Breast epithelium (tissue), 4 donors: ENCODE measurements around the gene TK1. TPM values are rescaled to one million over a fixed set of nuclear protein-coding genes. Genes with fewer than 3 reads are reported as not detected.

ENCODE experiments used
- DNase-seq, 2 donors: peaks; one replicate each; pipeline ENCODE4 v3.0.0-alpha.2; 2019; ENCODE audit warnings: low spot score in 2 of 2
- H3K27ac ChIP-seq, 2 donors: fragments of 200-600 bp; sonication (generic) in 1 of 2; one replicate each; pipeline ENCODE4 v1.5.1; 2016 to 2019; ENCODE audit warnings: mild to moderate bottlenecking in 1 of 2
- H3K27me3 ChIP-seq, 2 donors: fragments of 200-600 bp; sonication (generic) in 1 of 2; one replicate each; pipeline versions ENCODE4 v1.5.1 to v1.6.0; 2017 to 2019; ENCODE audit warnings: control low read depth in 1 of 2, mild to moderate bottlenecking in 1 of 2
- H3K36me3 ChIP-seq: fragments of 200-600 bp; one replicate; pipeline ENCODE4 v1.5.1; 2019
- H3K4me1 ChIP-seq, 2 donors: fragments of 200-600 bp; sonication (generic); one replicate each; pipeline ENCODE4 v1.5.1; 2016 to 2019; ENCODE audit warnings: control low read depth in 1 of 2
- H3K4me3 ChIP-seq, 3 donors: fragments of 200-600 bp; sonication (generic); 1 replicate in 2 of 3; 2 replicates in 1 of 3; pipeline ENCODE4 v1.5.1; 2016 to 2019; ENCODE audit warnings: mild to moderate bottlenecking in 3 of 3, moderate library complexity in 2 of 3
- H3K9me3 ChIP-seq, 2 donors: fragments of 200-600 bp; sonication (generic) in 1 of 2; one replicate each; pipeline ENCODE4 v1.5.1; 2016 to 2019; ENCODE audit warnings: control low read depth in 1 of 2
- CTCF ChIP-seq, 3 donors: fragments of 450-650 bp; IDR thresholded peaks; one replicate each; pipeline ENCODE4 v1.5.1; 2016 to 2017; ENCODE audit warnings: antibody characterized with exemption in 3 of 3, mild to moderate bottlenecking in 3 of 3, moderate library complexity in 3 of 3
- POLR2A ChIP-seq: fragments of 450-650 bp; IDR thresholded peaks from one replicate; pipeline ENCODE4 v1.6.1; 2016; ENCODE audit warnings: antibody characterized with exemption, mild to moderate bottlenecking, moderate library complexity
- POLR2AphosphoS5 ChIP-seq, 3 donors: sonication (generic); formaldehyde crosslinking; IDR thresholded peaks; one replicate each; pipeline ENCODE4 v1.6.1; 2017; ENCODE audit warnings: antibody characterized with exemption in 3 of 3
- intact Hi-C: fragments of 100-400 bp; cut with DNase I; formaldehyde crosslinking; loops from one replicate; pipeline ENCODE4 v1.15.1; 2023; ENCODE audit warnings: low total_unique reads
- total RNA-seq, 3 donors: library from RNA; depleted of rRNA; stranded (reverse); fragments of >200 nt; gene quantifications; one replicate each; pipeline ENCODE4 v1.1.0, GENCODE V29; 2016

TK1 gene
- total RNA-seq, 3 donors from 2014 or later, result 2.6 to 5.6 (median 3.7) TPM

DNA sequence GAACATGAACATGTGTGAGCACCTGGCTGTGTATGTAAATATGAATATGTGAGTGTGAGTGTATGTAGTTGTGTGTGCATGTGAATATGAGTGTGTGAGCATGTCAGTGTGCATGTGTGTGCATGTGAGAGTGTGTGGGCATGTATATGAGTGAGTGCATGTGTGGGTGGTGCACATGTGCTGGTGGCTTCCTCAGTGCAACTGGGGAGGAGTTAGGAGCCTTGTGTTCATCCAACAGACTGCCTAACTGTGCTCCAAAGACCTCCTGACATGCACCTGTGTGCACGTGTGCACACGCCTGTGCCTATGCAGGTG is 46.0 kb upstream of the TK1 start:
- H3K36me3 ChIP-seq, result no peaks in the 10 kb centered on the region
- no peak for TF ChIP-seq POLR2AphosphoS5 (IDR thresholded peaks at IDR 0.05)
- TF ChIP-seq POLR2A, result no peak
- no peak for TF ChIP-seq CTCF (IDR thresholded peaks at IDR 0.05)
- no peaks in the 10 kb centered on the region for H3K4me1 ChIP-seq
- H3K27ac ChIP-seq, result no peak overlapping the region
- peaks cover 5 to 24% of the 10 kb centered on the region in 2 donors for H3K27me3 ChIP-seq
- intact Hi-C loops, result loop anchor here (10.0 kb wide), 1 partner anchor 1622 kb away; no protein-coding TSS in a partner anchor
- H3K9me3 ChIP-seq, result no peaks in the 10 kb centered on the region
- DNase-seq, result no peak
- H3K4me3 ChIP-seq, result no peak overlapping the region

- H3K27me3 ChIP-seq, result peaks cover 5 to 24% of the 10 kb centered on the region in 2 donors
- no peak overlapping the region for H3K27ac ChIP-seq
- no peak for TF ChIP-seq POLR2AphosphoS5 (IDR thresholded peaks at IDR 0.05)
- TF ChIP-seq CTCF (IDR thresholded peaks at IDR 0.05), result no peak
- no peak for TF ChIP-seq POLR2A
- no peaks in the 10 kb centered on the region for H3K36me3 ChIP-seq
- no peaks in the 10 kb centered on the region for H3K9me3 ChIP-seq
- H3K4me3 ChIP-seq, result peak overlapping the region in 1 of 3 donors; percentile 54
- no peaks in the 10 kb centered on the region for H3K4me1 ChIP-seq
- intact Hi-C loops, result loop anchor here (10.0 kb wide), 1 partner anchor 1623 kb away; no protein-coding TSS in a partner anchor
- DNase-seq, result no peak
Observed at GRCh38 chr17:78231991-78232858, 45.4 kb upstream of the TK1 start.

GRCh38 chr17:78230996-78231935 is 44.4 kb upstream of the TK1 start, which contains the start of gene TMEM235:
TSS of gene TMEM235 (plus strand) at chr17:78231631. CDS start at chr17:78232024, 393 bp downstream.
- TF ChIP-seq POLR2AphosphoS5 (IDR thresholded peaks at IDR 0.05) (no peak), CTCF (IDR thresholded peaks at IDR 0.05) (no peak), POLR2A (no peak)
- intact Hi-C loops, result loop anchor here (10.0 kb wide), 1 partner anchor 1624 kb away; no protein-coding TSS in a partner anchor
- Histone ChIP-seq H3K27me3 (peaks cover 5 to 24% of the 10 kb centered on the region in 2 donors), H3K4me1 (no peaks in the 10 kb centered on the region), H3K27ac (no peak within 1 kb of the TSS), H3K9me3 (no peaks in the 10 kb centered on the region), H3K4me3 (peak within 1 kb of the TSS in 1 of 3 donors; percentile 54), H3K36me3 (no peaks in the 10 kb centered on the region)
- DNase-seq, result no peak

GRCh38 chr17:78230252-78230962 is 43.6 kb upstream of the TK1 start:
- Histone ChIP-seq H3K4me1 (no peaks in the 10 kb centered on the region), H3K36me3 (no peaks in the 10 kb centered on the region), H3K4me3 (no peak overlapping the region), H3K27ac (no peak overlapping the region), H3K9me3 (no peaks in the 10 kb centered on the region), H3K27me3 (peaks cover 5 to 24% of the 10 kb centered on the region in 2 donors)
- intact Hi-C loops, result loop anchor here (10.0 kb wide), 1 partner anchor 1624 kb away; no protein-coding TSS in a partner anchor
- TF ChIP-seq POLR2AphosphoS5 (IDR thresholded peaks at IDR 0.05) (no peak), POLR2A (no peak), CTCF (IDR thresholded peaks at IDR 0.05) (no peak)
- DNase-seq, result no peak
